ENCODE data around the gene NLRP11.

Gene NLRP11

DNA sequence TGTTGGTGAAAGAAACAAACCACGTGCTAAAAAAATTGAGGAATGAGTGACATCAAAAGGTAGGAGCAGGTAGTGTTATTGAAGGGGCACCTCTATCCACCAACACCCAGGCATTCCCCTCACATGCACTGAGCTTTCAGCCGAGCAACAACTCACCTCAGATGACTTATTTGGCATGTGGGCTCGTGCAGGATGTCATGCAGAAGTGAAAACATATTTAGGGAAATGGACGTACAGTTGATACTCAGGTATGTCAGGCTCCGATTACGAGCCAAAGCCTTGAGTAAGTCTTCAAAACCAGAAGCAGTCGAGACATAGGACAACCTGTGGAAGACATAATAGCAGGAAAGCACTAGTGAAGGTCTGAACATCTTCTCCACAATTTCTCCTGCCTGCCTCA lies 30.4 kb downstream of the NLRP11 start:
- peak overlapping the region; percentile 12; the same call in 1 of the 2 replicates for H3K4me2 ChIP-seq (ENCODE audit: low read length)
- H3K9me2 ChIP-seq (ENCODE audit: low read depth, low read length) = no peaks in the 10 kb centered on the region
- H3K27ac ChIP-seq (ENCODE audit: low read depth, low read length, poor library complexity, severe bottlenecking) = peak overlapping the region; percentile 19
- H3K27me3 ChIP-seq (ENCODE audit: insufficient read depth, low read length) = no peaks in the 10 kb centered on the region
- H2AFZ ChIP-seq (ENCODE audit: low read length) = no peak overlapping the region
- H3K4me1 ChIP-seq (ENCODE audit: insufficient read depth, low read length, severe bottlenecking) = peaks cover 15% of the 10 kb centered on the region
- no peaks in the 10 kb centered on the region for H3F3A ChIP-seq (ENCODE audit: insufficient read depth, low read length)
- H3K9ac ChIP-seq (ENCODE audit: low read length) = no peak overlapping the region
- TF ChIP-seq CTCF (IDR thresholded peaks at IDR 0.05; ENCODE audit: low read length) (no peak), EZH2 (IDR thresholded peaks at IDR 0.05; ENCODE audit: borderline replicate concordance, low read length) (no peak)
- H3K4me3 ChIP-seq (ENCODE audit: low read depth, low read length, poor library complexity, severe bottlenecking) = no peak overlapping the region
- no peaks in the 10 kb centered on the region; the same call in 1 of the 2 replicates for H3K36me3 ChIP-seq (ENCODE audit: insufficient read depth, low read length)
- 0 out of 2 replicates have a peak, but pooled peaks cover 3% of the 10 kb centered on the region for H3K9me3 ChIP-seq (ENCODE audit: low read length)
- H3K79me2 ChIP-seq (ENCODE audit: insufficient read depth, low read length) = no peaks in the 10 kb centered on the region
- no peaks in the 10 kb centered on the region for H4K20me1 ChIP-seq (ENCODE audit: insufficient read depth, low read length)

DNA sequence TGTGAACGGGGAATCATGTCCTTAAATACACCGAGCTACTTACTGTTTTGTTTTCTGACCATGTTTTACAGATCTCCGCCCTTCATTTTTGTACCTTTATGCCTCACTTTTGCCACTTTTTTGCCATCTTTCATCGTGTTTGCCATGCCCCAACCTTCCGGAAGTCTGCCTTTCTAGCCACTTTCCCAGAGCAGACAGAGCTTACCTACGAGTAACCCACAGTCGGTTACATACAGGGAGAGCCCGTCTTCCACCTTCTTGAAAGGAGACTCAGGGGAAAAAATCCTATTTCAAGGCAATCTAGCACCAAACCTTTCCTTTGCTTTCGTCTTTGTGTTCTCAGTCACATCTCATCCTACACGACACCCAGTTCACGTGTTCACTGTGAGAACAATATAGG lies 36.8 kb downstream of the NLRP11 start:
- H3K4me2 ChIP-seq (ENCODE audit: low read length) = no peak overlapping the region
- H3K9me3 ChIP-seq (ENCODE audit: low read length) = no peaks in the 10 kb centered on the region
- no peaks in the 10 kb centered on the region; the same call in 1 of the 2 replicates for H3K36me3 ChIP-seq (ENCODE audit: insufficient read depth, low read length)
- H3K27ac ChIP-seq (ENCODE audit: low read depth, low read length, poor library complexity, severe bottlenecking) = no peak overlapping the region
- TF ChIP-seq CTCF (IDR thresholded peaks at IDR 0.05; ENCODE audit: low read length) (no peak), EZH2 (IDR thresholded peaks at IDR 0.05; ENCODE audit: borderline replicate concordance, low read length) (no peak)
- no peaks in the 10 kb centered on the region for H3K27me3 ChIP-seq (ENCODE audit: insufficient read depth, low read length)
- H3F3A ChIP-seq (ENCODE audit: insufficient read depth, low read length) = no peaks in the 10 kb centered on the region
- no peaks in the 10 kb centered on the region for H4K20me1 ChIP-seq (ENCODE audit: insufficient read depth, low read length)
- H2AFZ ChIP-seq (ENCODE audit: low read length) = no peak overlapping the region
- H3K9me2 ChIP-seq (ENCODE audit: low read depth, low read length) = no peaks in the 10 kb centered on the region
- no peak overlapping the region for H3K9ac ChIP-seq (ENCODE audit: low read length)
- H3K4me1 ChIP-seq (ENCODE audit: insufficient read depth, low read length, severe bottlenecking) = no peaks in the 10 kb centered on the region
- no peaks in the 10 kb centered on the region for H3K79me2 ChIP-seq (ENCODE audit: insufficient read depth, low read length)
- H3K4me3 ChIP-seq (ENCODE audit: low read depth, low read length, poor library complexity, severe bottlenecking) = no peak overlapping the region

GRCh38 chr19:55781112-55781511 lies 50.7 kb downstream of the NLRP11 start:
- Histone ChIP-seq H3K27ac (ENCODE audit: low read depth, low read length, poor library complexity, severe bottlenecking) (no peak overlapping the region), H3K9me3 (ENCODE audit: low read length) (no peaks in the 10 kb centered on the region), H3K27me3 (ENCODE audit: insufficient read depth, low read length) (no peaks in the 10 kb centered on the region), H3K4me2 (ENCODE audit: low read length) (no peak overlapping the region), H3K36me3 (ENCODE audit: insufficient read depth, low read length) (no peaks in the 10 kb centered on the region), H3K4me3 (ENCODE audit: low read depth, low read length, poor library complexity, severe bottlenecking) (no peak overlapping the region), H3K79me2 (ENCODE audit: insufficient read depth, low read length) (no peaks in the 10 kb centered on the region), H3K9ac (ENCODE audit: low read length) (no peak overlapping the region), H2AFZ (ENCODE audit: low read length) (no peak overlapping the region), H4K20me1 (ENCODE audit: insufficient read depth, low read length) (no peaks in the 10 kb centered on the region), H3K4me1 (ENCODE audit: insufficient read depth, low read length, severe bottlenecking) (peaks cover 14% of the 10 kb centered on the region), H3F3A (ENCODE audit: insufficient read depth, low read length) (no peaks in the 10 kb centered on the region), H3K9me2 (ENCODE audit: low read depth, low read length) (no peaks in the 10 kb centered on the region)
- TF ChIP-seq CTCF (IDR thresholded peaks at IDR 0.05; ENCODE audit: low read length) (no peak), EZH2 (IDR thresholded peaks at IDR 0.05; ENCODE audit: borderline replicate concordance, low read length) (no peak)
